GM12801 (cell line): ENCODE results near the gene SLC7A7.

Experiments used
- TF ChIP-seq, protein P1 (sequence below): IDR thresholded peaks from one replicate; pipeline ENCODE4 v1.5.1; 2011; ENCODE audit warnings: control low read depth; ENCODE audit not compliant: insufficient read length; ENCODE audit errors: extremely low read depth

SLC7A7 gene

DNA sequence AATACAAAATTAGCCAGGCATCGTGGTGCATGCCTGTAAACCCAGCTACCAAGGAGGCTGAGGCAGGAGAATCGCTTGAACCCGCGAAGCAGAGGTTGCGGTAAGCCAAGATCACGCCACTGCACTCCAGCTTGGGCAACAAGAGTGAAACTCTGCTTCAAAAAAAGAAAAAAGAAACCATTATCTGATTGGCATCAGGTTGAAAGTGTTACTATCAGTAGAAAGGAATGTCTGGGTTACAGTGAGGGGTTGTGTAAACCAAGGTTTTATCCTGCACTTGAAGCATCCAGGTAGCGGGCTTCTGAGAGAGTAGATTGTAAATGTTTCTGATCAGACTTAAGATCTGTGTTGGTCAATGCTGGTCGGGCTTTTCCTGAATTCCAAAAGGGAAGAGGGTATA is 62.8 kb downstream of the SLC7A7 start:
- TF ChIP-seq, protein P1, sequence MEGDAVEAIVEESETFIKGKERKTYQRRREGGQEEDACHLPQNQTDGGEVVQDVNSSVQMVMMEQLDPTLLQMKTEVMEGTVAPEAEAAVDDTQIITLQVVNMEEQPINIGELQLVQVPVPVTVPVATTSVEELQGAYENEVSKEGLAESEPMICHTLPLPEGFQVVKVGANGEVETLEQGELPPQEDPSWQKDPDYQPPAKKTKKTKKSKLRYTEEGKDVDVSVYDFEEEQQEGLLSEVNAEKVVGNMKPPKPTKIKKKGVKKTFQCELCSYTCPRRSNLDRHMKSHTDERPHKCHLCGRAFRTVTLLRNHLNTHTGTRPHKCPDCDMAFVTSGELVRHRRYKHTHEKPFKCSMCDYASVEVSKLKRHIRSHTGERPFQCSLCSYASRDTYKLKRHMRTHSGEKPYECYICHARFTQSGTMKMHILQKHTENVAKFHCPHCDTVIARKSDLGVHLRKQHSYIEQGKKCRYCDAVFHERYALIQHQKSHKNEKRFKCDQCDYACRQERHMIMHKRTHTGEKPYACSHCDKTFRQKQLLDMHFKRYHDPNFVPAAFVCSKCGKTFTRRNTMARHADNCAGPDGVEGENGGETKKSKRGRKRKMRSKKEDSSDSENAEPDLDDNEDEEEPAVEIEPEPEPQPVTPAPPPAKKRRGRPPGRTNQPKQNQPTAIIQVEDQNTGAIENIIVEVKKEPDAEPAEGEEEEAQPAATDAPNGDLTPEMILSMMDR = no peak

DNA sequence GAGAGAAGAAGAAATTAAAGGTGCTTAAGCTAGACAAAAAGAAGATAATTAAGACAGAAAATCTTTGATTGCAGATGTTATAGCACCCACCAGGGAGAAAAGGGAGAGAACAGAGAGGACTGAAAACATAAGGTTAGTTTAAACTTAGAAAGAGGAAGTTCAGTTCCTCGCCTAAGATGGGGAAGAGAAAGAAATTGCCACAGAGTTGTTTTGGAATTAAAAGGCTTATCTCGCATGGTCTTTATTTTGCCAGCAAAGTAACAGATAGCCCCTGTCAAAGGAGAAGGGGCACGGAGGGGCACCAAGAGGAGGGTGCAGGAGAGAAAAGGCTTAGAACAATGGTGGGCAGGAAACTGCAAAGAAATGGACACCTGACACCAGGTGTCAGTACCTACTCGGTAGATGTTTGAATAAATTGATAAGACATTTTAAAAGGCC is 66.6 kb downstream of the SLC7A7 start:
- TF ChIP-seq, protein P1 = no peak

DNA sequence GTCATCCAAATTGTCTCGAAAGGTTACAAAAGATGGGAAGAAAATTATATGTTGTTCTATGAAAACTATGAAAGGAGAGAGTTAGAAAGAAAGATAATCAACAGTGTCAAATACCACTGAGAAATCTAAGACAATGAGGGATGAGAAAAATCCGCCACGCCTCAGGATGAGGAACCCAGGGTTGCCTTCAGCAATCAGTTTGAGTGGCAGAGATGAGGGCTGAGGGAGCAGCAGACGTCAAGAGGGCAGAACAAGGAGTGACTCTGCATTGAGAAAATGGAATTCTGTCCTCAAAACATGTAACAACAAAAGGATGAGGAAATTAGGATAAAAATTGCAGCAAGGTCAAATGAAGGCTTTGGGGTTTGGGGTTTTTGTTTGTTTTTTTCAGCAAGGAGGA is 67.0 kb downstream of the SLC7A7 start:
- TF ChIP-seq, protein P1 = no peak

DNA sequence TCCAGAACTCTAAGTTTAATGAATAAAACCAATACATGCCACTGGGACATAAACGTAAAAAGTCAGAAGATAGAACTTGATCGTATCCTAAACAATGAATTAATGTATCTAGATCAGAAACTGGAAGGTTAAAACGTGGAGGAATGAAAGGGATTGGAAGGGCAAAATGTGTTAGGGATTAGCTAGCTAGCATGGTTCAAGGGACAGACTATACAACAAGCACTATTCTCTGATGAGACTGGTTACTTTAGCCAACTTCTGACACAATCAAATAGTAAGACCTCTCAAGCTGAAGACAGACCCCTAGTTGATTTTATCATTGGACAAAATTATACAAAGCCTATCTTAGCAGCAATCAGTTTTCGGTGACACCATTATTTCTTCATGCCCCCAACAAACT is 67.5 kb downstream of the SLC7A7 start:
- TF ChIP-seq, protein P1 = no peak

DNA sequence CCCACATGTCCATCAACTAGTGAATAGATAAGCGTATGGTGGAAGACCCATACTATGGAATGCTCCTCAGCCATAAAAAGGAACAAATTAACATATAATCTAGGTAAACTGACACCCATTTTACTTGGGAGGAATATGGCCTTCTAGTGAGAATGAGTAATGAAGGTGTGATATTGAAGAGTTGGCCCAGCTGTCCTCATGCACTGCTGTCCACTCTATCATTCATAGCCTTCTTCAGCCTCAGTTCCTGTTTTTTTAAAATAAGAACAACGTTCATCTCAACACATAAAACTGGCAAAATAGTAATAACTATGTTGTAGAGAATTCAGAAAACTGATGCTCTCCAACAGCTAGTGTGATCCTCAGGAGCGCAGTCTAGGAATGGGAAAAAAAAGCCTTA is 75.2 kb downstream of the SLC7A7 start:
- TF ChIP-seq, protein P1 = no peak

DNA sequence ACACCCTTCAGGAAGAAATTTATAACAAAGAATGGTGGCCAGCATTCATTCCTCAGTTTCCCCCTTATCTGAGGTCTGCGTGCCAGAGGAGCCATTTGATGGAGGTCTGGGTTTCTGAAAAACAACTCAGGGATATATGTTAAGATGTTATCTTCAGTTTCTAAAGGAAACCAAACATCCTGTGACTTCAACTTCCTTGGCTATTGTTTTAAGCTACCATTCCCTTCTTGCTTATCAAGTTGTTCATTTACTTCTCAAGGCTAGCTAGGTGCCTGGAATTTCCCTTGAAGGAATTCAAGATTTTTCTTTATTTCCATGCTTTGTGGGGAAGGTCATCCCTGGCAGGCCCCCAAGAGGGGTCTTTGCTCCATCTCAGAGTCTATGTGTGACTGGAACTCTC is 75.8 kb downstream of the SLC7A7 start:
- TF ChIP-seq, protein P1 = no peak

DNA sequence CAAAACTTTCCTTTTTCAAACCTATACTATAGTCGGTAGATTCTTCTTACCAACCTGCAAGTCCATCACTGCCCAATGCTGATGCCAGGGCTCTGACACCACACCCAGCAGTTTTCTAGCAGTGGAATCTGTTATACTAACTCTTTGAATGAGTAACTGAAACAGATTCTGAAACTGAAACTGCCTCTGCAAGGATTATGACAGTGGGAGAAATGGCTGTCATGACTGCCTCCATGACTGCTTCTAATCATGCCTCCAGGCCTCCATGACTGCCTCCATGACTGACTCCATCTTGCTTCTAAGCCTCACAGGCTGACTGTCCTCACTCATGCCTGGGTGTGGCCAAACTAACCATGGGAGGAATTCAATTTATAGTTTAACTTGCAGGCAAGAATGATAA is 78.2 kb downstream of the SLC7A7 start:
- TF ChIP-seq, protein P1 = no peak

DNA sequence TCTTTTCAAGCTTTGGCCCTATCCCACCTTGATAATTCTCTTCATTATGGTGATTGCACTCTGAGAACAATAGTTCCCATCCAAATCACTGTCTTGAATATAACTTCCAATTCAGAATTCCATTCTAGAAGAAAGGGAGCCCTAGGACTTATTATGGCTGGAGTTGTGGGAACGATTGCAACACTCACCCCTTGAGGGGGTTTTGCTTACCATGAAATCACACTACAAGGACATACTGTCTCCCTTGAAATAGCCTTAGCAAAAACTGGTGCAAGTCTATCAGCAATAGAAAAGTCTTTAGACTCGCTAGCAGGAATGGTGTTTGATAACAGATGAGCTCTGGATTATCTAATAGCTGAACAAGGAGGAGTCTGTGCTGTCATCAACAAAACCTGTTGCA is 80.1 kb downstream of the SLC7A7 start:
- TF ChIP-seq, protein P1 = no peak
